ENCODE data around the gene IFIT3.

- TF ChIP-seq CTCF (conservative IDR thresholded peaks at IDR 0.05; ENCODE audit: low read length), result no peak
- no peak for TF ChIP-seq EZH2phosphoT487 (IDR thresholded peaks at IDR 0.05; ENCODE audit: borderline replicate concordance)
These were observed 48.9 kb upstream of the IFIT3 start for GRCh38 chr10:89278900-89279392.

Data from Loucy (cell line).